Aorta (tissue), 5 donors: Measurements from ENCODE around the gene PPP2R1A. TPM values are rescaled to one million over a fixed set of nuclear protein-coding genes. Genes with fewer than 3 reads are reported as not detected.

Experiments
- ATAC-seq: fragments of 200-7000 bp; cut with Tn5 transposase; one replicate; pipeline ENCODE4 v1.9.1; 2022; ENCODE audit warnings: moderate library complexity; ENCODE audit not compliant: low FRiP score
- DNase-seq, 2 donors: peaks; one replicate each; pipeline ENCODE4 v3.0.0-alpha.2; 2020
- H3K27ac ChIP-seq, 2 donors: one replicate each; pipeline ENCODE4 v1.5.1; 2013; ENCODE audit warnings: low read length in 2 of 2, mild to moderate bottlenecking in 2 of 2, moderate library complexity in 2 of 2, control low read depth in 1 of 2, inconsistent platforms in 1 of 2, low read depth in 1 of 2
- H3K27me3 ChIP-seq, 2 donors: one replicate each; pipeline ENCODE4 v1.6.1; 2013; ENCODE audit warnings: control low read depth in 1 of 2, low read length in 1 of 2, mild to moderate bottlenecking in 1 of 2, moderate library complexity in 1 of 2; ENCODE audit not compliant: insufficient read depth in 2 of 2, control insufficient read depth in 1 of 2
- H3K36me3 ChIP-seq, 2 donors: one replicate each; pipeline ENCODE4 v1.6.1; 2013; ENCODE audit warnings: control low read depth in 1 of 2, low read length in 1 of 2, mild to moderate bottlenecking in 1 of 2; ENCODE audit not compliant: insufficient read depth in 2 of 2, control insufficient read depth in 1 of 2
- H3K4me1 ChIP-seq, 2 donors: one replicate each; pipeline ENCODE4 v1.6.1; 2013; ENCODE audit warnings: low read length in 2 of 2, control low read depth in 1 of 2, mild to moderate bottlenecking in 1 of 2, moderate library complexity in 1 of 2; ENCODE audit not compliant: insufficient read depth in 2 of 2, control insufficient read depth in 1 of 2
- H3K4me3 ChIP-seq, 2 donors: one replicate each; pipeline ENCODE4 v1.5.1; 2013; ENCODE audit warnings: low read length in 2 of 2, control low read depth in 1 of 2, mild to moderate bottlenecking in 1 of 2
- H3K9me3 ChIP-seq: one replicate; pipeline ENCODE4 v1.6.1; 2013; ENCODE audit warnings: mild to moderate bottlenecking, low read length; ENCODE audit not compliant: control insufficient read depth
- WGBS, 2 donors: extraction: QIAGEN DNeasy Blood & Tissue Kit; methylation state at CpG; one replicate each; pipeline ENCODE4 v1.1.7; 2013; 5-methylcytosine and 5-hydroxymethylcytosine counted together
- intact Hi-C, 2 donors: fragments of 100-400 bp; cut with DNase I; formaldehyde crosslinking; loops; one replicate each; pipeline versions ENCODE4 v1.14.2 to v1.15.0; 2022
- polyA plus RNA-seq, 2 donors: library from polyadenylated mRNA; stranded (reverse); fragments of 200-250 nt; gene quantifications; one replicate each; pipeline ENCODE4 v1.2.3, GENCODE V29; 2013
- total RNA-seq, 2 donors: library from RNA; stranded (reverse); fragmentation: NEBNext Ultra II Directional; extraction: Animal tissue kit (Norgen Biotek cat#: 25700); gene quantifications; one replicate each; pipeline ENCODE4 v1.2.1, GENCODE V29; 2021
- donor health status: healthy with polysubstance abuse.
- donor health status: Bipolar disorder and iron deficiency.
- donor health status: DM: no; HTN: no; CAD: no.
- donor health status: DM: no; HTN: no; CAD: no.
- donor health status: DM: yes; HTN: yes; CAD: no.

Gene PPP2R1A
- total and polyA plus RNA-seq, 4 donors = 50.2 to 178 (median 133) TPM

DNA sequence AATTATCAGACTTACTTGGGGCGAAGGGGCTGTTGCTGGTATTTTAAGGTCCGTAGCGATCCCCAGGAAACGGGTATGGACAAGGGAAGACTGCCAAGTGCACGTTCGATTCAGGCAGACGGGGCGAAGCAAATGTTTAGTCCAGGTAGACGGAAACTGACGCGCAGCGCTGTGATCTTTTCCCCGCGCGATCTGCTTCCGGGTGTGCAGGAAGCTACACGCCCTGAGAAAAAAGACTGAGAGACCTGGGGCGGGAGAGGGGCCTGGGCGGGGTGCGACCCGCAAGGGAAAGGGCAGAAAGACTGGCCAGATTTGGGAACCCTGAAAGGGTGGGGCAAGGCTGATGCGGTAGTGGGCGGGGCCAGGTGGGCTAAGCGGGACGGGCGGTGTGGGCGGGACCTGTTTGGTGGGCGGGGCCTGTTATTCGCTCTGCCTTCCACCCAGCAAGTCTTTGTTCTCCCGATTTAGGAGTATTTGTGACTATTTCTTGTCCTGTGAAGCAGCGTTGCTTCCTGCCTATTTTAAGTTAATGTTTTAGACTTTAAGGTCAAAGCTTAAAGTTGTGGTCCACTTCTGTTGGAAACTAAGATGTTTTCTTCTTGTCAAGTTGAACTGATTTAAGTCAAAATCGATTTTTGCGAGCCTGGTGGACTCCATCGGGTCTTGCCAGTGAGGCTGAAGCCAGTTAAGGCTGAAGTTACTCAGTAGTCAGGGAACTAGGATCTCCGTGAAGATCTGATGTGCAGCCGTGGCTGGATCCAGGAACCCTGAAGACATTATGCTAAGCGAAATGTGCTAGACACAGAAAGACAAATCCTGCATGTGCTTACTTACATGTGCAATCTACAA lies 18.3 kb upstream of the PPP2R1A start, which contains the start of gene ZNF836:
TSS of gene ZNF836 (minus strand) at position 301 of the 849 bp plus-strand sequence. CDS start 3,549 bp downstream, outside the sequence.
- 3% methylated on average over 33 to 37 of the region's 37 CpGs for WGBS, 2 donors
- intact Hi-C loops = loop anchor here in 1 of 2 donors (1.0 to 2.0 kb wide), 2 partner anchors 18 to 29 kb away; no protein-coding TSS in a partner anchor
- ATAC-seq = peak; percentile 97
- peak; percentile 94 to 97 for DNase-seq
- Histone ChIP-seq H3K27ac (peak within 1 kb of the TSS; percentile 78 to 89), H3K36me3 (peaks cover 0 to 2% of the 10 kb centered on the region in 2 donors), H3K27me3 (no peaks in the 10 kb centered on the region), H3K4me1 (no peaks in the 10 kb centered on the region), H3K4me3 (peak within 1 kb of the TSS; percentile 91 to 99), H3K9me3 (no peaks in the 10 kb centered on the region)

DNA sequence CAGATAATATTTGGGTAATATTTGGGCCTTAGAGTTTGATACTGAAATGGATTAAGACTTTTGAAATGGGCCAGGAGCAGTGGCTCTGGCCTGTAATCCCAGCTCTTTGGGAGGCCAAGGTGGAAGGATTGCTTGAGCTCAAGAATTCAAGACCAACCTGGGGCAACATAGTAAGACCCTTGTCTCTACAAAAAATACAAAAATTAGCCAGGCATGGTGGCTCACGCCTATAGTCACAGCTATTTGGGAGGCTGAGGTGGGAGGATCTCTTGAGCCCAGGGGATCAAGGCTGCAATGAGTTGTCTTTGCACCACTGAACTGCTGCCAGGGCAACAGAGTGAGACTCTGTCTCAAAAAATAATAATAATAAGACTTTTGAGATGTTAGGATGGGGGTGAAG lies 17.5 kb upstream of the PPP2R1A start:
- WGBS, 2 donors = 92 to 95% methylated on average over 1 of the region's 1 CpG
- intact Hi-C loops = no loop called here
- Histone ChIP-seq H3K27ac (no peak overlapping the region), H3K4me3 (no peak overlapping the region), H3K36me3 (peaks cover 0 to 2% of the 10 kb centered on the region in 2 donors), H3K27me3 (no peaks in the 10 kb centered on the region), H3K9me3 (no peaks in the 10 kb centered on the region), H3K4me1 (no peaks in the 10 kb centered on the region)
- DNase-seq (no peak), ATAC-seq (no peak)

DNA sequence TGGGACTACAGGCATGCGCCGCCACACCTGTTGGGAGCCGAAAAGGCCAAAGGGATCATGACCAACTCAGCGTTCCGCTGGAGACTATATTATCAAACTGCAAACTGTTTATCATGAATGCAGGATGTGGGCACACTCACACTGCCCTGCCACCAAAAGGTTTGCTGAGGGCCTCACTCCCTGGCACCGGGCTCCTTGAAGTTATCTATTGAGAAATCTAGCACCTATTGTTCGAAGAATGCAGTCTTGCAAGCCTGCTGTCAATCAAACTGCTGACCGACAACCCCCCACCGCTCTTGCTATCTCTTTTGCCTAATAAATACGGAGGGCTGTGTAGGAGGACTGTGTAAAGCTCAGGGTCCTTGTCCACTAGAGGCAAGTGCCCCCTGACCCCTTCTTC lies 13.3 kb upstream of the PPP2R1A start:
- Histone ChIP-seq H3K4me3 (no peak overlapping the region), H3K36me3 (no peaks in the 10 kb centered on the region), H3K9me3 (no peaks in the 10 kb centered on the region), H3K27me3 (no peaks in the 10 kb centered on the region), H3K4me1 (no peaks in the 10 kb centered on the region), H3K27ac (no peak overlapping the region)
- DNase-seq (no peak), ATAC-seq (no peak)
- intact Hi-C loops = no loop called here
- 85 to 86% methylated on average over 10 of the region's 10 CpGs for WGBS, 2 donors

GRCh38 chr19:52187407-52187806 lies 2.4 kb upstream of the PPP2R1A start:
- Histone ChIP-seq H3K4me1 (peaks cover 2 to 12% of the 10 kb centered on the region in 2 donors), H3K27ac (no peak overlapping the region), H3K27me3 (no peaks in the 10 kb centered on the region), H3K36me3 (no peaks in the 10 kb centered on the region), H3K4me3 (no peak overlapping the region), H3K9me3 (no peaks in the 10 kb centered on the region)
- ATAC-seq (no peak), DNase-seq (no peak)
- WGBS, 2 donors = 96 to 97% methylated on average over 1 of the region's 1 CpG
- intact Hi-C loops = loop anchor here in 1 of 2 donors (5.0 kb wide), 1 partner anchor 45 kb away; no protein-coding TSS in a partner anchor

GRCh38 chr19:52188822-52189734 lies 774 bp upstream of the PPP2R1A start:
- peak in 1 of 2 donors; percentile 100 for DNase-seq
- WGBS, 2 donors = 1% methylated on average over 32 of the region's 32 CpGs
- peak overlapping the region; percentile 73 to 90 for H3K27ac ChIP-seq

GRCh38 chr19:52190487-52191293 lies 838 bp downstream of the PPP2R1A start:
- Histone ChIP-seq H3K4me1 (peaks cover 2 to 12% of the 10 kb centered on the region in 2 donors), H3K27ac (peak overlapping the region; percentile 82 to 93), H3K9me3 (no peaks in the 10 kb centered on the region), H3K4me3 (peak overlapping the region; percentile 70 to 73), H3K36me3 (peaks cover 0 to 1% of the 10 kb centered on the region in 2 donors), H3K27me3 (no peaks in the 10 kb centered on the region)
- 3% methylated on average over 40 of the region's 40 CpGs for WGBS, 2 donors
- intact Hi-C loops = no loop called here
- DNase-seq = peak; percentile 56 to 79
- no peak for ATAC-seq

More at GRCh38 chr19:52188822-52189734, 774 bp upstream of the PPP2R1A start:
- ATAC-seq = peak; percentile 47
- no peaks in the 10 kb centered on the region for H3K27me3 ChIP-seq
- no peaks in the 10 kb centered on the region for H3K36me3 ChIP-seq
- H3K4me1 ChIP-seq = peaks cover 2 to 12% of the 10 kb centered on the region in 2 donors
- H3K9me3 ChIP-seq = no peaks in the 10 kb centered on the region
- H3K4me3 ChIP-seq = peak overlapping the region; percentile 37 to 71
- intact Hi-C loops = loop anchor here (1.0 to 5.0 kb wide), 3 partner anchors 18 to 50 kb away; partner anchors contain the start of genes ZNF616 (in 1 of the 2) and ZNF836 (in 1 of the 2)

- peaks cover 2 to 12% of the 10 kb centered on the region in 2 donors for H3K4me1 ChIP-seq
- 66% methylated on average over 5 of the region's 5 CpGs for WGBS, 2 donors
- H3K27me3 ChIP-seq = no peaks in the 10 kb centered on the region
- ATAC-seq (no peak), DNase-seq (no peak)
- H3K36me3 ChIP-seq = peaks cover 0 to 5% of the 10 kb centered on the region in 2 donors
- intact Hi-C loops = no loop called here
- no peak overlapping the region for H3K27ac ChIP-seq
- H3K4me3 ChIP-seq = peak overlapping the region in 1 of 2 donors; percentile 70
- no peaks in the 10 kb centered on the region for H3K9me3 ChIP-seq
Observed at GRCh38 chr19:52191389-52191788, 1.5 kb downstream of the PPP2R1A start.
